Body of pancreas (tissue), 4 donors: ENCODE results near the gene SEC31B. TPM values are rescaled to one million over a fixed set of nuclear protein-coding genes. Genes with fewer than 3 reads are reported as not detected.

Experiments
- ATAC-seq: fragments of 150-250 bp; one replicate; pipeline ENCODE4 v1.9.1; 2016
- DNase-seq, 4 donors: peaks; one replicate each; pipeline ENCODE4 v3.0.0-alpha.2; 2019
- H3K27ac ChIP-seq, 4 donors: fragments of 200-600 bp; sonication (generic); 1 replicate in 3 of 4; 2 replicates in 1 of 4; pipeline versions ENCODE4 v1.5.1 to v1.6.1; 2016 to 2019; ENCODE audit warnings: mild to moderate bottlenecking in 1 of 4, mixed read lengths in 1 of 4, moderate library complexity in 1 of 4
- H3K27me3 ChIP-seq, 2 donors: fragments of 200-600 bp; sonication (generic); one replicate each; pipeline ENCODE4 v1.6.0; 2016; ENCODE audit warnings: mild to moderate bottlenecking in 1 of 2
- H3K36me3 ChIP-seq, 2 donors: fragments of 200-600 bp; sonication (generic); replicated peaks in 1 of 2; 2 replicates each; pipeline ENCODE4 v1.5.1; 2016; ENCODE audit warnings: low read depth in 2 of 2; ENCODE audit not compliant: insufficient read depth in 1 of 2
- H3K4me1 ChIP-seq: fragments of 200-600 bp; sonication (generic); one replicate; pipeline ENCODE4 v1.6.0; 2016
- H3K4me3 ChIP-seq, 2 donors: fragments of 200-600 bp; sonication (generic); 1 replicate in 1 of 2; 2 replicates in 1 of 2; pipeline ENCODE4 v1.5.1; 2016 to 2019
- H3K9me3 ChIP-seq, 3 donors: fragments of 200-600 bp; sonication (generic); 1 replicate in 2 of 3; 2 replicates in 1 of 3; pipeline ENCODE4 v1.5.1; 2016
- CTCF ChIP-seq, 7 experiments: fragments of 450-650 bp in 4 of 7; fragments of 200-600 bp in 3 of 7; sonication (generic) in 3 of 7; IDR thresholded peaks; one replicate each; pipeline ENCODE4 v1.5.1; 2016 to 2019; ENCODE audit warnings: antibody characterized with exemption in 7 of 7
- POLR2A ChIP-seq, 3 donors: fragments of 450-650 bp; IDR thresholded peaks; one replicate each; pipeline ENCODE4 v1.6.1; 2016; ENCODE audit warnings: antibody characterized with exemption in 3 of 3, mild to moderate bottlenecking in 2 of 3
- WGBS, 2 donors: methylation state at CpG; one replicate each; pipeline ENCODE4 v1.1.5; 2017; 5-methylcytosine and 5-hydroxymethylcytosine counted together
- intact Hi-C: fragments of 100-400 bp; cut with DNase I; formaldehyde crosslinking; loops from one replicate; pipeline ENCODE4 v1.15.1; 2023
- total RNA-seq, 2 donors: library from RNA; depleted of rRNA; stranded (reverse); fragments of >200 nt; gene quantifications; one replicate each; pipeline ENCODE4 v1.1.0, GENCODE V29; 2016

The SEC31B gene
- total RNA-seq, 2 donors from 2014 or later = 4.3 to 6.5 TPM

- no peaks in the 10 kb centered on the region for H3K9me3 ChIP-seq
- no peaks in the 10 kb centered on the region for H3K27me3 ChIP-seq
- ATAC-seq (no peak), DNase-seq (no peak)
- WGBS, 2 donors = 78 to 80% methylated on average over 6 of the region's 6 CpGs
- no peak overlapping the region for H3K27ac ChIP-seq
- no peaks in the 10 kb centered on the region for H3K36me3 ChIP-seq
- peaks cover 7% of the 10 kb centered on the region for H3K4me1 ChIP-seq
- intact Hi-C loops = loop anchor here (5.0 kb wide), 1 partner anchor 79 kb away; the partner anchor contains the start of gene SEC31B
- TF ChIP-seq POLR2A (IDR thresholded peaks at IDR 0.05) (no peak), CTCF (IDR thresholded peaks at IDR 0.05) (no peak)
- H3K4me3 ChIP-seq = no peak overlapping the region
These were observed 80.9 kb downstream of the SEC31B start for GRCh38 chr10:100438674-100439315.

Other genes starting within 250 kb of the SEC31B start
- 10 to 100 TPM in 1 of 2 donors, 1 to 10 TPM in 1; 4.3 to 16.1 TPM for gene BLOC1S2, start 233.2 kb downstream of the SEC31B start, total RNA-seq
- gene PKD2L1, start 189.6 kb downstream of the SEC31B start, total RNA-seq = not detected
- gene SCD, start 172.6 kb downstream of the SEC31B start, total RNA-seq = 100 to 1,000 TPM in 1 of 2 donors, 10 to 100 TPM in 1; 14.3 to 128 TPM
- not detected for gene WNT8B, start 56.9 kb downstream of the SEC31B start, total RNA-seq
- 10 to 100 TPM; 77.8 to 84.1 TPM for gene NDUFB8, start 10.0 kb upstream of the SEC31B start, total RNA-seq
- gene HIF1AN, start 16.1 kb upstream of the SEC31B start, total RNA-seq = 1 to 10 TPM; 7.3 to 9.9 TPM
- under 1 TPM in 1 of 2 donors, not detected in 1; under 0.01 TPM for gene PAX2, start 225.7 kb upstream of the SEC31B start, total RNA-seq